Immature natural killer cell (primary cell): ENCODE data around the gene LCOR. TPM values are rescaled to one million over a fixed set of nuclear protein-coding genes. Genes with fewer than 3 reads are reported as not detected.
A peak's percentile ranks its signal among the peaks of the same experiment; 100 is the strongest.

ENCODE experiments used
- DNase-seq, 3 donors: peaks; one replicate each; pipeline ENCODE4 v3.0.0; 2022; ENCODE audit warnings: mixed read lengths in 1 of 3
- H3K27ac Mint-ChIP-seq, 6 donors: one replicate each; pipeline ENCODE4 v1.8.0; 2020; ENCODE audit warnings: mixed read lengths in 6 of 6, mild to moderate bottlenecking in 5 of 6, inconsistent platforms in 4 of 6, moderate library complexity in 3 of 6
- H3K27me3 Mint-ChIP-seq, 3 donors: one replicate each; pipeline ENCODE4 v1.8.0; 2020 to 2021; ENCODE audit warnings: low read depth in 3 of 3, mild to moderate bottlenecking in 3 of 3, mixed read lengths in 3 of 3, moderate library complexity in 3 of 3, inconsistent platforms in 1 of 3
- H3K36me3 Mint-ChIP-seq, 3 donors: one replicate each; pipeline ENCODE4 v1.8.0; 2020; ENCODE audit warnings: mixed read lengths in 3 of 3, inconsistent platforms in 2 of 3, mild to moderate bottlenecking in 2 of 3
- H3K4me1 Mint-ChIP-seq, 2 donors: one replicate each; pipeline ENCODE4 v1.8.0; 2020; ENCODE audit warnings: inconsistent platforms in 2 of 2, mild to moderate bottlenecking in 2 of 2, mixed read lengths in 2 of 2, moderate library complexity in 1 of 2
- H3K4me3 Mint-ChIP-seq, 5 donors: one replicate each; pipeline ENCODE4 v1.8.0; 2020; ENCODE audit warnings: mild to moderate bottlenecking in 5 of 5, mixed read lengths in 5 of 5, inconsistent platforms in 3 of 5, moderate library complexity in 3 of 5
- H3K9me3 Mint-ChIP-seq, 6 donors: one replicate each; pipeline ENCODE4 v1.8.0; 2020; ENCODE audit warnings: mild to moderate bottlenecking in 6 of 6, mixed read lengths in 6 of 6, inconsistent platforms in 4 of 6, moderate library complexity in 3 of 6
- polyA plus RNA-seq, 3 donors: library from polyadenylated mRNA; unstranded; fragments of 300-500 nt; fragmentation: Illumina TruSeq; gene quantifications; one replicate each; pipeline ENCODE4 v1.2.3, GENCODE V29; 2021

LCOR gene
- polyA plus RNA-seq, 3 donors from 2014 or later, result 14.1 to 35.1 (median 27.0) TPM

DNA sequence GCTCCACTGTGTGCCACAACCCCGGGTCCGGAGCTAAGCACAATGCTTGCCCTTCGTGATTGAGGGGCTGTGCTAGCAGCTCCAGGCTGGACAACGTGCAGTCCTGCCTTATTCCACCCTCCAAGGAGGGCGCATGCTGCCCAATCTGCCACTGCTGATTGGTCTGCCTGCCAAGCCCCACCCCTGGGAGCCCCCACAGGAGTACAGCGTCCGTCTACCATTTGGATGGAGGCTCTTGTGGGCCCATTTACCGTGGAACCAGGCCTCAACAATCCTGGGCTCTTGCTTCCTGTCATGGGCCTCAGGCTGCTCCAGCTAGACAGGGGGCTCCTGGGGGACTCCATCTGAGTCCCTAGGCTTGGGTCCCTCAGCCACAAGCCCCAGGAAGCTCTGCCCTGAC is 180.4 kb downstream of the LCOR start:
- H3K36me3 Mint-ChIP-seq, result no peaks in the 10 kb centered on the region
- no peak for DNase-seq
- H3K9me3 Mint-ChIP-seq, result peaks cover 5 to 8% (median 6%) of the 10 kb centered on the region in 6 donors
- H3K4me3 Mint-ChIP-seq, result no peak overlapping the region
- H3K4me1 Mint-ChIP-seq, result peaks cover 14 to 22% of the 10 kb centered on the region in 2 donors
- peaks cover 0 to 4% (median 2%) of the 10 kb centered on the region in 3 donors for H3K27me3 Mint-ChIP-seq
- no peak overlapping the region for H3K27ac Mint-ChIP-seq

DNA sequence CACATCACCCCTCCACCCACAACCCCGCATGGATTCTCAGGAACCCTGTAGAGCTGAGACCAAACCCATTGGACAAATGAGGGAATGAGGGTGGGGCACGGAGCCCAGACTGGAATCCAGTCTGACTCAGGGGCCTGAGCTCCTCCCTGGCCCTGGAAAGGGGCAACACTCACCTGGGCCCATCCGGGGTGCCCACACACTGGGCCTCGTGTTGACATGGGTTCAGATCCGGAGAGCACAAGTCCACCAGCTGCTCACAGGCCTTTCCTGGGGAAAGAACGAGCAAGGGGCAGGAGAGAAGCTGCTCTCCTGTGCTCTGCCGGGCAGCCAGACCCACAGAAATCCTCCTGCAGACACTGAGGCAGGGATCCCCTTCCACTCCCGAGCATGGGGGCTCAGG is 181.5 kb downstream of the LCOR start:
- H3K36me3 Mint-ChIP-seq, result no peaks in the 10 kb centered on the region
- peaks cover 14 to 22% of the 10 kb centered on the region in 2 donors for H3K4me1 Mint-ChIP-seq
- no peak overlapping the region for H3K4me3 Mint-ChIP-seq
- H3K9me3 Mint-ChIP-seq, result peaks cover 0 to 2% (median 0%) of the 10 kb centered on the region in 6 donors
- H3K27ac Mint-ChIP-seq, result no peak overlapping the region
- DNase-seq, result no peak
- peaks cover 0 to 4% (median 2%) of the 10 kb centered on the region in 3 donors for H3K27me3 Mint-ChIP-seq

DNA sequence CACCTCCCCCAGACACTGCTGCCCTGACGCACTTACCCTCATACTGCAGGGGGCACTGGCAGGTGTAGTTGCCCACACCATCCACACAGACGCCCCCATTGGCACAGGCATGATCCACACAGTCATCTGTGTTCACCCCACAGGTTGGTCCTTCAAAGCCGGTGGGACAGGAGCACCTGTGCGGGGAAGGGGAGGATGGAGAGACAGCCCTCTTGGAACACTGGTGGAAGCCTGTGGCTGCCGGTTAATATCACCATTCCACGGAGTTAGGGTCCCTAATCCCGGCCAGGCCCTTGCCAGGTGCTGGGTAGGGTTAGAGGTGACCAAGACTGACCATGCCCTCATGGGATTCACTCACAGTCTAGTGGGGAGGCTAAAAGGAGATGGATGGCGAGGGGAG is 181.9 kb downstream of the LCOR start:
- H3K27ac Mint-ChIP-seq, result peak overlapping the region in 1 of 6 donors; percentile 59
- H3K4me1 Mint-ChIP-seq, result peaks cover 14 to 22% of the 10 kb centered on the region in 2 donors
- no peaks in the 10 kb centered on the region for H3K36me3 Mint-ChIP-seq
- no peak overlapping the region for H3K4me3 Mint-ChIP-seq
- H3K27me3 Mint-ChIP-seq, result peaks cover 0 to 4% (median 2%) of the 10 kb centered on the region in 3 donors
- DNase-seq, result no peak
- peaks cover 0 to 2% (median 0%) of the 10 kb centered on the region in 6 donors for H3K9me3 Mint-ChIP-seq

DNA sequence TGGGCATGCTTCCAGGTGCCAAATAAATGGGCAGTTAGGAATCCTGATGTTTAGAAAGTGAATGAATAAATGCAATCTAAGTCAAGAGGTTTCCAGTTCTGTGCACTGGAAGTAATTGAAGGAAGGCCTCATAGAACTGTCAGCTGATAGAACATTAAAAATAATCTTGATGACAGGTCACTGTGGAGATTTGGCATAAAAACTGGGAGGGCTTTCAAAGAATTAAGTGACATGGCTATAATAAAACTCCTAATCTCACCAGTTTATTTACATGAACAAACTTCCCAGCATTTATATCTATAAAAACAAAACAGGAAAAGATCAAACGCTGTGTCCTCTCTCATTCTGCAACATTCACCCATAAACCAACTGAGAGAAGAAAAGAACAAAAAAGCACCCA is 183.1 kb downstream of the LCOR start:
- no peak overlapping the region for H3K27ac Mint-ChIP-seq
- H3K9me3 Mint-ChIP-seq, result peaks cover 0 to 2% (median 0%) of the 10 kb centered on the region in 6 donors
- DNase-seq, result no peak
- H3K4me3 Mint-ChIP-seq, result no peak overlapping the region
- no peaks in the 10 kb centered on the region for H3K36me3 Mint-ChIP-seq
- H3K4me1 Mint-ChIP-seq, result peaks cover 14 to 22% of the 10 kb centered on the region in 2 donors
- peaks cover 0 to 2% (median 2%) of the 10 kb centered on the region in 3 donors for H3K27me3 Mint-ChIP-seq

DNA sequence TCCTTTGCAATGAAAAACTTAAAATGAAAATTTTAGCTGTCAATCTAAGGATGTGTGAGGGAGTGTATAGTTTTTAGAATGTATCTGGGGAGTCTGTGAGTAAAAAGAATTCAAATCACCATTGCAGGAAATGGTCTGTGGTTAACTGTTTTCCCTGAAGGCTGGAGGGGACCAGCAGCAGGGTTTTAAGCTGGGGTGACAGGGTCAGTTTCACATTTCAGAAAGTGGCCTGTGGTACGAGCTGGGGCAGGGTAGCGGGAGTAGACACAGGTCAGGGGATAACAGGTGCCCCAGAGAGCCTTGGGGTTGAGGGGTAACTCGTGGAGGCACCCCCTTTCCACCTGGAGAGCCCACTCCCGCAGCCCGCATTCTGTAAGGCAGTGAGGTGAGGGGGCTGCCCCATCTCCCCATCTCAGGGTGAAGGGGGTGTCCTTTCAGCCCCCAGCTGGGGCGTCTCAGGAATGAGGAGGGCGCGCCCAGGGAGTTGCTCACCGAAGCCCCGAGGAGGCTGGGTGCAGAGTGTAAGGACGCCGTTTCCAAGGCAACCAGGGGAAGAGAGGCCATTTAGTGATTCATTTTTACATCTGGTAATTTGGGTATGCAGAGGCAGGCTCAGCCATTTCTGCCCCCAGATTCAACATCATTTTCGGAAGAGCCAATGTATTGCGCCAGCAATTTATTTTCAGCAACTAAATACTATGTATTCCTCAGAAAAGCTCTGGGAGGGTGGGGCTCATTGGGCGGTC is 184.8 kb downstream of the LCOR start:
- H3K27ac Mint-ChIP-seq, result peak overlapping the region in 3 of 6 donors; percentile 51 to 86 (median 71)
- DNase-seq, result peak; percentile 13 to 18 (median 14)
- H3K27me3 Mint-ChIP-seq, result peaks cover 0 to 2% (median 2%) of the 10 kb centered on the region in 3 donors
- peak overlapping the region; percentile 65 to 78 (median 76) for H3K4me3 Mint-ChIP-seq
- peaks cover 14 to 22% of the 10 kb centered on the region in 2 donors for H3K4me1 Mint-ChIP-seq
- H3K36me3 Mint-ChIP-seq, result no peaks in the 10 kb centered on the region
- H3K9me3 Mint-ChIP-seq, result peaks cover 0 to 2% (median 0%) of the 10 kb centered on the region in 6 donors

DNA sequence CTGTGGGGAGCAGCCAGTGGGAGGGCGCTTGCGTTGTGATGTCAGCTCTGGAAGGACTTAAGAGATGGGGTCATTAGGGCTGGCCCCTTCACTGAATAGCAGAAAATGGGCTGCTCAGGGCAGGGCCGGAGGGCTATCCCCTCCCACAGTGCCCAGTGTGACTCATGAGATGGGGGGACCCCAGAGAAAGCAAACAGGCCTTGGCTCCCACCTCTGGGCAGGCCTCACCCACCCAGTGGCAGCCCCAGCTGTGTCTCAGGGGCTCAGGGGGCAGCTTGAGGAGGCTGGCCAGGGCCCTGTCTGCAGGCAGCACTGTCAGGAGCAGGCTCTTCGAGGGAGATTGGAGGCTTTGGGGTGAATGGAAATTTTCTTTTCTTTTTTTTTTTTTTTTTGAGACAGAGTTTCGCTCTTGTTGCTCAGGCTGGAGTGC is 185.4 kb downstream of the LCOR start:
- Mint-ChIP-seq H3K36me3 (no peaks in the 10 kb centered on the region), H3K4me1 (peaks cover 14 to 22% of the 10 kb centered on the region in 2 donors), H3K27me3 (peaks cover 0 to 2% (median 2%) of the 10 kb centered on the region in 3 donors), H3K9me3 (peaks cover 0 to 2% (median 0%) of the 10 kb centered on the region in 6 donors), H3K27ac (no peak overlapping the region), H3K4me3 (no peak overlapping the region)
- DNase-seq, result no peak

DNA sequence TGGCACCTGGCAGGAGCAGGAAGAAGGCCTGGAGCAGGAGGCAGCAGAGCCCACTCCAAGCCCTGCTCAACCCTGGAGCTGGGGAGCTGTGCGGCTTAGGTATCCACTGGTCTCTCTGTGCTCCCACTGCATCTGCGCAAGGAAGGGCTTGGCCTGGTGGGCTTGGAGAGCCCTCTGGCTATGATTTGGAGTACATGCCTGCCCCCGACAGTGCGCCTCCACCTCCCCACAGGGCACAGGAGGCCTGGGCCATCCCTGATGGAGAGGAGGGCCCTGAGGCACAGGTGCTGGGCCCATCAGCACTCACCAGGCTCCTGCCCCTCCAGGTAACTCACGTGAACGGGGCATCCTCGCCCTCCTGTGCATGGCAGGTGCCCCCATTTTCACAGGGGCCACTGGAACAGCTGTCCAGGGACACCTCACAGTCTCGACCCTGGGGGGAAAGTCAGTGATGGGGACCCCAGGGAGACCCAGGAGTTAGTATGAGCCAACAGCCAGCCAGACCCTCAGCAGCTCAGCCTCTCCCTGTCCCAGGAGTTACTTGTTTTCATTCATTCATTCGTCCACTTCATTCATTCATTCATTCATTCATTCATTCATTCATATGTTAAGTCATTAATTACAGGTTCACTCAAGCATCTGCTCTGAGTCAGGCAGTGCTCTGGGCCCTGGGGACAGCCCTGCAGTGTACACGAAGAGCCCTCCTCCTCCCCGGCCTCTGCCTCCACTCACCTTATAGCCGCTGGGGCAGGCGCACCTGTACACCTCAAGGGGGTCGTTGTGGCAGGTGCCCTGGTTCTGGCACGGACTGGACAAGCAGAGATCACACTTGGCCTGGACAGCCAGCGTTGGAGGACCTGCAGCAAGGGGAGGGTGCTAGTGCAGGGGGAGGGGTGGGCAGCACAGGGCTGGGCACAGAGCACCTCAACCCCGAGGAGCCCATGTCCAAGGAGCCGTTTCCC is 186.4 kb downstream of the LCOR start:
- Mint-ChIP-seq H3K27ac (peak overlapping the region in 1 of 6 donors; percentile 3), H3K4me1 (peaks cover 14 to 22% of the 10 kb centered on the region in 2 donors), H3K36me3 (no peaks in the 10 kb centered on the region), H3K27me3 (peaks cover 0 to 2% (median 1%) of the 10 kb centered on the region in 3 donors), H3K9me3 (peaks cover 0 to 2% (median 0%) of the 10 kb centered on the region in 6 donors), H3K4me3 (no peak overlapping the region)
- DNase-seq, result no peak

DNA sequence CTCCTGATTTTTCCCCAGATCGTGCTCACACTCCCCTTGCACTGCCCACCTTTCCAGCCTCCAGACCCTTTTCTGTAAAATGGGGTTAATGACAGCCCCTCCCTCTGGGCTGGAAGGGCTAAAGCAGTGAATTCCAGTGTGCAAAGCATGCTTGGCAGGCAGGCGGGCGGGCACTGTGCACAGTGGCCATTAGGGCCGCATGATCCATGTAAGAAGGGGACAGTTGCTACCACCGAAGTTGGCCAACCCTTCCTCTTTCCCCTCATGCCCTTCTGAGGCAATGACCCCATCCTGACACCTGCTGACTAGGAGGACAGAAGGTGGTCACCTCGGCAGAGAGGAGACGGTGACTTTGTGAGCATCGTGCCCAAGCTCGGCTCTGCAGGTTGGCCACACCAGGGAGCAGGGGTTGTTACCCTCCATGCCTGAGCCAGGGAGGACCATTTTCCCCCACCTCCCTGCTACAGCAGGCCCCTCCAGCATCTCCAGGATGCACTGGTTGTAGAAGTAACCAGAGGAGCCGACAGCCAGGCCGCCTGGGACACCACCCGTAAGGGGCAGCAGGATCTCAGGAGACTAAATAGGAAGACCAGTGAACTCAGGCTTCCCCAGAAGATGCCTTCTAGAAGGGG is 187.2 kb downstream of the LCOR start:
- DNase-seq, result no peak
- peaks cover 0 to under 1% (median 0%) of the 10 kb centered on the region in 3 donors for H3K27me3 Mint-ChIP-seq
- no peak overlapping the region for H3K4me3 Mint-ChIP-seq

DNA sequence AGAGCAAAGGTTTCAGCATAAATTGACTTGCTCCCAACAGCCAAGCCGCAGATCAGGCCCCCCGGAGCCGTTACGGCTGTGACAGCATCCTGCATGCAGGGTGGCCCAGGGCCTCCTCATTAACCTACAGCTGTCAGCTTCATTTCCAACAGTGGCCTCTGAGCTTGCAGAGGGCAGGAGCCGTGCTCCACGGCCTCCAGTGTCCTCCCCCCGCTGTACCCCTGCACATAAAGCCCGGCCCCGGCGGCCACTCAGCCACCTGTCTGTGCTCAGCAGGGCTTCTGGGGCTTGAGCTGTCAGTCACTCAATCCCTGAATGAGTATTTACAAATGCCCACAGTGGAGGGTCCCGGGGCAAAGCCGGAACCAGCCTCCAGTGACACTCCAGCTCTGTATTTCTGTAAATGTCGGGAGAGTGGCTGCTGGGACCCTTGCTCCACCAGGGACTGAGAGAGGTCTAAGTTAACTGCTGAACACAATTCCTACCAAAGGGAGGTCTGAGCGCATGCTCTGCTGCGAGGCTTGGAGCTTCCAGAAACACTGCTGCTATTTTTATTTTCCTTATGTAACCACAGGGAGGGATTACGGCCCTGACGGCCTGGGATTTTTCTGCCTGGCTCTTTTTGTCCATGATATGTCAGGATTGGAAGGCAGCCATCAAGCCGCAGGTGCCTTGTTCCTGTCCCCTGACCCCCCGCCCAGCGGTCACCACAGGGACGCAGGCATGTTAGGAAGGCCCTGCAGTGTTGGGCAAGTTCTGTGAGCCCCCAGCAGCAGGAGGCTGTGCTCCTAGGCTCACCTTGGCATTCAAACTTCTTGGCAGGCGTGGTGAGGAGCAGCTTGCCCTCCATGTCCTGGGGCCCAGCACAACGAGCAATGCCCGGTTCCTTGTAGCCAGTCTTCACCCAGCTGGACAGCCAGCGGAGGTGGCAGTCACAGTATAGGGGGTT is 188.6 kb downstream of the LCOR start:
- Mint-ChIP-seq H3K36me3 (no peaks in the 10 kb centered on the region), H3K4me1 (peaks cover 11 to 13% of the 10 kb centered on the region in 2 donors), H3K9me3 (no peaks in the 10 kb centered on the region), H3K4me3 (no peak overlapping the region), H3K27ac (peak overlapping the region in 1 of 6 donors; percentile 79), H3K27me3 (no peaks in the 10 kb centered on the region)
- no peak for DNase-seq

More for the DNA sequence above, 187.2 kb downstream of the LCOR start:
- Mint-ChIP-seq H3K27ac (no peak overlapping the region), H3K9me3 (no peaks in the 10 kb centered on the region), H3K36me3 (no peaks in the 10 kb centered on the region), H3K4me1 (peaks cover 14 to 22% of the 10 kb centered on the region in 2 donors)

DNA sequence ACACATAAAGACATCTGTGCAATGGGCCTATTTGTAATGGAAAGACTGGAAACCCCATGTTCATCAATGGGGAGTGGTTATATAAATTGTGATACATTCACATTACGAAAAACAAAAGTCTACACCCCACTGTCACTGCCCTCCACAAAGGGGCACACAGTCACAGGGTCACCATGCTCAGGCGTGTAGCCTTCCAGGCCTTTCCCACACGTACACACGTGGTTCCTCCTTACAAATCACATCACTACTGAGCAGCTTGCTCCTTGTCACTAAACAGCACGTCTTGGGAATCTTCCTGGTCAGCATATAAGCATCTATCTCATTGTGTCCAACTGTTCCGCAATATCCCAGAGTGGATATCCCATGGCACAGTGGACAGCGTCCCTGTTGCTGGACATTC is 190.5 kb downstream of the LCOR start:
- H3K27me3 Mint-ChIP-seq, result no peaks in the 10 kb centered on the region
- no peaks in the 10 kb centered on the region for H3K9me3 Mint-ChIP-seq
- H3K36me3 Mint-ChIP-seq, result no peaks in the 10 kb centered on the region
- no peaks in the 10 kb centered on the region for H3K4me1 Mint-ChIP-seq
- H3K4me3 Mint-ChIP-seq, result no peak overlapping the region
- DNase-seq, result no peak
- no peak overlapping the region for H3K27ac Mint-ChIP-seq

DNA sequence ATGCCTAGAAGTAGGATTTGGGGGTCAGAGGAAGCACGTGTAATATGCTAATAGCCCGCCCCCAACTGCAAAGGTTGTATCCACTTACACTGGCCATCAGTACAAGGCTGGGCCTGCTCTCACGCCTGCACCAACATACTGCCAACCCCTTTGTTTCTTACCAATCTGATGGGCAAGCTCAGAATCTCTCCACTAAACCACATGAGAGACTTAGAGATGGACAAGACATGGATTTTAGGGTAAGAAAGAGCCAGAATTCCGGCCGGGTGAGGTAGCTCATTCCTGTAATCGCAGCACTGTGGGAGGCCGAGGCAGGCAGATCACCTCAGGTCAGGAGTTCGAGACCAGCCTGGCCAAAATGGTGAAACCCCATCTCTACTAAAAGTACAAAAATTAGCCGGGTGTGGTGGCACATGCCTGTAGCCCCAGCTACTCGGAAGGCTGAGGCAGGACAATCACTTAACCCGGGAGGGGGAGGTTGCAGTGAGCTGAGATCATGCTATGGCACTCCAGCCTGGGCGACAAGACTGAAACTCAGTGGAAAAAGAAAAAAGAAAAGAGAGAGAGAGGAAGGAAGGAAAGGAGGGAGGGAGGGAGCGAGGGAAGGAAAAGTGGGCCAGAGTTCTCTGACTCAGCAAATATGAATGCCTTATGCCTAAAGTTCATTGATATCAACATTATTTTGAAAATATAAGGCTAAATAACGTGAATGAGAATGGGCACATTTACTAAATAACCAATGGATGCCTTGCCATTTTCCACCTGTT is 191.5 kb downstream of the LCOR start:
- no peaks in the 10 kb centered on the region for H3K9me3 Mint-ChIP-seq
- H3K27ac Mint-ChIP-seq, result no peak overlapping the region
- H3K36me3 Mint-ChIP-seq, result no peaks in the 10 kb centered on the region
- no peaks in the 10 kb centered on the region for H3K4me1 Mint-ChIP-seq
- H3K4me3 Mint-ChIP-seq, result no peak overlapping the region
- H3K27me3 Mint-ChIP-seq, result no peaks in the 10 kb centered on the region
- no peak for DNase-seq
